C4-2B (cell line): ENCODE data around the gene ARHGAP15.

Source experiments
- CTCF ChIP-seq: fragments of 450-650 bp; conservative IDR thresholded peaks from 2 replicates; pipeline ENCODE4 v1.5.1; 2017; ENCODE audit warnings: mild to moderate bottlenecking
- ZFX ChIP-seq: fragments of 450-650 bp; IDR thresholded peaks from 2 replicates; pipeline ENCODE4 v1.6.1; 2017

- TF ChIP-seq CTCF (no peak), ZFX (no peak)
Observed at GRCh38 chr2:143736904-143737303, 607.7 kb downstream of the ARHGAP15 start.
